HepG2 (cell line): ENCODE data around the gene DAPK1. TPM values are rescaled to one million over a fixed set of nuclear protein-coding genes. Genes with fewer than 3 reads are reported as not detected.
A peak's percentile ranks its signal among the peaks of the same experiment; 100 is the strongest.

ENCODE experiments used
- CEBPG ChIP-seq: IDR thresholded peaks from 2 replicates; pipeline ENCODE4 v1.6.1; 2016
- ISL2 ChIP-seq: sonication (generic); formaldehyde crosslinking; IDR thresholded peaks from 2 replicates; pipeline ENCODE4 v1.5.0; 2020; ENCODE audit warnings: missing genetic modification reagents
- NAIF1 ChIP-seq: sonication (generic); formaldehyde crosslinking; IDR thresholded peaks from 2 replicates; pipeline ENCODE4 v1.5.0; 2020; ENCODE audit warnings: mild to moderate bottlenecking, missing genetic modification reagents, borderline replicate concordance
- NFKB2 ChIP-seq: sonication (generic); formaldehyde crosslinking; IDR thresholded peaks from 2 replicates; pipeline ENCODE4 v1.4.0; 2020; ENCODE audit warnings: missing genetic modification reagents, borderline replicate concordance
- NR2F1 ChIP-seq, 2 experiments: fragments of 450-650 bp in 1 of 2; formaldehyde crosslinking in 1 of 2; IDR thresholded peaks; 2 replicates each; pipeline versions ENCODE4 v1.5.0 to v1.6.1; 2016 to 2020; ENCODE audit warnings: mild to moderate bottlenecking in 1 of 2, missing compliant biosample characterization in 1 of 2, missing genetic modification reagents in 1 of 2, moderate library complexity in 1 of 2
- PLSCR1 ChIP-seq: sonication (generic); formaldehyde crosslinking; IDR thresholded peaks from 2 replicates; pipeline ENCODE4 v1.5.0; 2020; ENCODE audit warnings: missing genetic modification reagents, mild to moderate bottlenecking, borderline replicate concordance
- SOX5 ChIP-seq: IDR thresholded peaks from 2 replicates; pipeline ENCODE4 v1.6.1; 2016; ENCODE audit warnings: borderline replicate concordance
- TCF7L2 ChIP-seq: IDR thresholded peaks from 2 replicates; pipeline ENCODE4 v1.6.1; 2011; ENCODE audit warnings: mild to moderate bottlenecking, low read depth, low read length, moderate library complexity
- TFAP4 ChIP-seq: sonication (generic); IDR thresholded peaks from 2 replicates; pipeline ENCODE4 v1.6.1; 2016; ENCODE audit warnings: low read depth, borderline replicate concordance
- THAP11 ChIP-seq: IDR thresholded peaks from 2 replicates; pipeline ENCODE4 v1.6.1; 2016; ENCODE audit warnings: missing biosample characterization, missing genetic modification reagents
- ZBTB7A ChIP-seq: sonication (generic); formaldehyde crosslinking; IDR thresholded peaks from 2 replicates; pipeline ENCODE4 v1.8.0; 2022; ENCODE audit warnings: mild to moderate bottlenecking, missing genetic modification reagents
- ZGPAT ChIP-seq: IDR thresholded peaks from 2 replicates; pipeline ENCODE4 v1.6.1; 2016; ENCODE audit warnings: mild to moderate bottlenecking
- ZNF761 ChIP-seq: sonication (generic); formaldehyde crosslinking; conservative IDR thresholded peaks from 2 replicates; pipeline ENCODE4 v1.4.0; 2020; ENCODE audit warnings: mild to moderate bottlenecking, missing genetic modification reagents
- ZNF766 ChIP-seq: sonication (generic); formaldehyde crosslinking; IDR thresholded peaks from 2 replicates; pipeline ENCODE4 v1.5.0; 2020; ENCODE audit warnings: missing genetic modification reagents, borderline replicate concordance
- ZSCAN29 ChIP-seq: sonication (generic); formaldehyde crosslinking; conservative IDR thresholded peaks from 2 replicates; pipeline ENCODE4 v1.4.0; 2020; ENCODE audit warnings: mild to moderate bottlenecking, missing genetic modification reagents
- ZSCAN31 ChIP-seq: sonication (generic); formaldehyde crosslinking; IDR thresholded peaks from 2 replicates; pipeline ENCODE4 v1.5.0; 2020; ENCODE audit warnings: low read depth, mild to moderate bottlenecking, missing genetic modification reagents
- polyA plus RNA-seq, 8 experiments: library from polyadenylated mRNA; depleted of rRNA in 3 of 8; stranded (reverse) in 7 of 8; unstranded in 1 of 8; fragments of >200 nt; fragmentation: Illumina TruSeq in 4 of 8; extraction: Trizol in 4 of 8; gene quantifications; 2 replicates each; pipeline versions ENCODE4 v1.2.1 to v1.2.3, GENCODE V29; 2011 to 2016; ENCODE audit warnings: low read depth in 4 of 8, missing spikeins in 1 of 8, mixed read lengths in 1 of 8; ENCODE audit not compliant: insufficient read depth in 1 of 8
- total RNA-seq, 5 experiments: library from RNA; depleted of rRNA; stranded (reverse); fragments of >200 nt; fragmentation: Illumina TruSeq; extraction: Trizol; gene quantifications; 2 replicates each; pipeline ENCODE4 v1.2.3, GENCODE V29; 2016; ENCODE audit warnings: low read depth in 1 of 5
- TF ChIP-seq, protein P1 (sequence below): sonication (generic); formaldehyde crosslinking; IDR thresholded peaks from 2 replicates; pipeline ENCODE4 v1.8.1; 2023; ENCODE audit warnings: missing genetic modification reagents, mild to moderate bottlenecking, borderline replicate concordance
- TF ChIP-seq, protein P2 (sequence below): IDR thresholded peaks from 2 replicates; pipeline ENCODE4 v1.6.1; 2012; ENCODE audit warnings: low read length, improper control_type of control experiment
- TF ChIP-seq, protein P3 (sequence below): sonication (generic); formaldehyde crosslinking; conservative IDR thresholded peaks from 2 replicates; pipeline ENCODE4 v1.4.0; 2020; ENCODE audit warnings: missing genetic modification reagents
- TF ChIP-seq, protein P4 (sequence below): sonication (generic); formaldehyde crosslinking; IDR thresholded peaks from 2 replicates; pipeline ENCODE4 v1.8.0; 2022; ENCODE audit warnings: missing genetic modification reagents, mild to moderate bottlenecking, inconsistent platforms, borderline replicate concordance

DAPK1 gene
- total and polyA plus RNA-seq, 2 of the 13 experiments (the other 11 are each of a cell fraction or from before 2014, with no cell fraction given), result 35.7 to 35.9 TPM

DNA sequence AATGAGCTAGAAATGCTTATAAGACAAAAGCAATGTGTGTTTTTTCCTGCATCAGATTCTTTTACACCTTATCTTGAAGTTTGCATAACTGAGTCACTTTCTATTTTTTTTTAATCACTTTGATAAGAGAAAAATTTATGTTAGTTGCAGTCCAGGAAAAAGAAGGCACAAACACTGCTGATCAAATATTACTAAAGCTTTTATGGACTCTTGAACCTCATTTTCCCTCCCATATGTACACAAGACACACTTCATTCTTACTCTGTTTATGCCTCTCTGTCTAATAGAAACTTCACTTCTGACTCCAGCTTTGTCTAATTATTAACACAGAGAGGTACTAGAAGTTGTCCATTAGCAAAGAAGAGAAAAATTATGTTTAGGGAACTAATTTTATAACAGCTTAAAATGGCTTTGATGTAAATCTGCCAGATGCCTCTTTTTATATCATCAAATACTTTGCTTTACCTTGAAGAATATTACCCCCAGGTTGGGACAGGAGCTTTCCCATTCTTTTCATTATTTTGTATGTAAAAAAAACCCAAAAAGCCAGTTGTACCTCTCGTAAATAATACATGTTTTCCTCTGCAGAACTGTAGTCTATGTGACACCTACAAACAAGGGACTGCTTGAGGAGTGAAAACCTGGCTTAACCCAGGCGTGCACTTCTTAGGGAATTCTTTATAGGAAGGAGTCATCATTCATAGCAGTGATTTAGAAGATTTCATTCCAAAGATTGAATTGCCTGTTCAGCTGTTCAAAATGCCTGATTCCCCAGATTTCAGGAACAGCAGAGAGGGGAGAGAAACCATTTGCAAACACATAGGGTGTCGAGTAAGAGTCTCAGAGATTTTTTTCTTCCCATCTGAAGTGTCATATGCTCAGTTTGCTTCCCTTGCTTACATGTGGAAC is 72.6 kb downstream of the DAPK1 start (continued):
- TF ChIP-seq ZGPAT (CRISPR knock-in tag) (peak; percentile 33; the same call in 1 of the 2 replicates), THAP11 (0 out of 2 replicates have a peak, but pooled peaks have one; percentile 29), TCF7L2 (peak; percentile 54; the same call in 1 of the 2 replicates), ZSCAN29 (CRISPR knock-in tag) (no peak), ZNF766 (no peak), CEBPG (CRISPR knock-in tag) (peak; percentile 77), TFAP4 (0 out of 2 replicates have a peak, but pooled peaks have one; percentile 35), ZNF761 (CRISPR knock-in tag) (no peak), ZSCAN31 (CRISPR knock-in tag) (no peak), NFKB2 (CRISPR knock-in tag) (no peak), NR2F1 (CRISPR knock-in tag; IDR thresholded peaks at IDR 0.05) (no peak), PLSCR1 (CRISPR knock-in tag) (no peak), NAIF1 (CRISPR knock-in tag) (no peak), SOX5 (CRISPR knock-in tag) (peak; percentile 89), ZBTB7A (CRISPR knock-in tag) (no peak), ISL2 (CRISPR knock-in tag) (peak; percentile 94)
- TF ChIP-seq, protein P1, sequence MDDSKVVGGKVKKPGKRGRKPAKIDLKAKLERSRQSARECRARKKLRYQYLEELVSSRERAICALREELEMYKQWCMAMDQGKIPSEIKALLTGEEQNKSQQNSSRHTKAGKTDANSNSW (CRISPR knock-in tag), result no peak
- TF ChIP-seq, protein P2, sequence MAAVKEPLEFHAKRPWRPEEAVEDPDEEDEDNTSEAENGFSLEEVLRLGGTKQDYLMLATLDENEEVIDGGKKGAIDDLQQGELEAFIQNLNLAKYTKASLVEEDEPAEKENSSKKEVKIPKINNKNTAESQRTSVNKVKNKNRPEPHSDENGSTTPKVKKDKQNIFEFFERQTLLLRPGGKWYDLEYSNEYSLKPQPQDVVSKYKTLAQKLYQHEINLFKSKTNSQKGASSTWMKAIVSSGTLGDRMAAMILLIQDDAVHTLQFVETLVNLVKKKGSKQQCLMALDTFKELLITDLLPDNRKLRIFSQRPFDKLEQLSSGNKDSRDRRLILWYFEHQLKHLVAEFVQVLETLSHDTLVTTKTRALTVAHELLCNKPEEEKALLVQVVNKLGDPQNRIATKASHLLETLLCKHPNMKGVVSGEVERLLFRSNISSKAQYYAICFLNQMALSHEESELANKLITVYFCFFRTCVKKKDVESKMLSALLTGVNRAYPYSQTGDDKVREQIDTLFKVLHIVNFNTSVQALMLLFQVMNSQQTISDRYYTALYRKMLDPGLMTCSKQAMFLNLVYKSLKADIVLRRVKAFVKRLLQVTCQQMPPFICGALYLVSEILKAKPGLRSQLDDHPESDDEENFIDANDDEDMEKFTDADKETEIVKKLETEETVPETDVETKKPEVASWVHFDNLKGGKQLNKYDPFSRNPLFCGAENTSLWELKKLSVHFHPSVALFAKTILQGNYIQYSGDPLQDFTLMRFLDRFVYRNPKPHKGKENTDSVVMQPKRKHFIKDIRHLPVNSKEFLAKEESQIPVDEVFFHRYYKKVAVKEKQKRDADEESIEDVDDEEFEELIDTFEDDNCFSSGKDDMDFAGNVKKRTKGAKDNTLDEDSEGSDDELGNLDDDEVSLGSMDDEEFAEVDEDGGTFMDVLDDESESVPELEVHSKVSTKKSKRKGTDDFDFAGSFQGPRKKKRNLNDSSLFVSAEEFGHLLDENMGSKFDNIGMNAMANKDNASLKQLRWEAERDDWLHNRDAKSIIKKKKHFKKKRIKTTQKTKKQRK, result no peak
- TF ChIP-seq, protein P3, sequence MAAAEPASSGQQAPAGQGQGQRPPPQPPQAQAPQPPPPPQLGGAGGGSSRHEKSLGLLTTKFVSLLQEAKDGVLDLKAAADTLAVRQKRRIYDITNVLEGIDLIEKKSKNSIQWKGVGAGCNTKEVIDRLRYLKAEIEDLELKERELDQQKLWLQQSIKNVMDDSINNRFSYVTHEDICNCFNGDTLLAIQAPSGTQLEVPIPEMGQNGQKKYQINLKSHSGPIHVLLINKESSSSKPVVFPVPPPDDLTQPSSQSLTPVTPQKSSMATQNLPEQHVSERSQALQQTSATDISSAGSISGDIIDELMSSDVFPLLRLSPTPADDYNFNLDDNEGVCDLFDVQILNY, result no peak
- TF ChIP-seq, protein P4, sequence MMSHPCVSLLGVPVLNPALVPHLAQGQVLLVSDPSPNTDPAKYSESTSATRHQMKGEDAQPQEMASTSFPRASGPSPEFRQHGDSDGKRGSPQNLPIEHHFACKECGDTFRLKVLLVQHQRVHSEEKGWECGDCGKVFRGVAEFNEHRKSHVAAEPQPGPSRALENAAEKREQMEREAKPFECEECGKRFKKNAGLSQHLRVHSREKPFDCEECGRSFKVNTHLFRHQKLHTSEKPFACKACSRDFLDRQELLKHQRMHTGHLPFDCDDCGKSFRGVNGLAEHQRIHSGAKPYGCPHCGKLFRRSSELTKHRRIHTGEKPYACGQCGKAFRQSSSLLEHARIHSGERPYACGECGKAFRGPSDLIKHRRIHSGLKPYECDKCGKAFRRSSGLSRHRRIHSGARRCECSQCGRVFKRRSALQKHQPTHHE (CRISPR knock-in tag), result no peak
